Endodermal cell (in vitro differentiated cells): ENCODE results near the gene RREB1. TPM values are rescaled to one million over a fixed set of nuclear protein-coding genes. Genes with fewer than 3 reads are reported as not detected.

Experiments
- DNase-seq: peaks from one replicate; pipeline ENCODE4 v3.0.0-alpha.2; 2017
- H3K27ac ChIP-seq: 2 replicates; pipeline ENCODE4 v1.5.1; 2013; ENCODE audit warnings: mild to moderate bottlenecking, low read depth, low read length, moderate library complexity
- H3K27me3 ChIP-seq: 2 replicates; pipeline ENCODE4 v1.6.1; 2013; ENCODE audit warnings: mild to moderate bottlenecking, low read length, moderate library complexity; ENCODE audit not compliant: insufficient read depth, control insufficient read depth, poor library complexity, severe bottlenecking
- H3K36me3 ChIP-seq: 2 replicates; pipeline ENCODE4 v1.7.0; 2013; ENCODE audit warnings: mild to moderate bottlenecking, low read length, moderate library complexity; ENCODE audit not compliant: control insufficient read depth, insufficient read depth
- H3K4me1 ChIP-seq: one replicate; pipeline ENCODE4 v1.7.0; 2013; ENCODE audit warnings: low read length; ENCODE audit not compliant: control insufficient read depth, insufficient read depth
- H3K4me3 ChIP-seq: 2 replicates; pipeline ENCODE4 v1.5.1; 2013; ENCODE audit warnings: mild to moderate bottlenecking, low read length, moderate library complexity
- H3K9ac ChIP-seq: 2 replicates; pipeline ENCODE4 v1.6.1; 2013; ENCODE audit warnings: mild to moderate bottlenecking, low read length, moderate library complexity; ENCODE audit not compliant: poor library complexity, severe bottlenecking; ENCODE audit errors: extremely low read depth
- H3K9me3 ChIP-seq: 2 replicates; pipeline ENCODE4 v1.6.1; 2013; ENCODE audit warnings: mild to moderate bottlenecking, low read length, moderate library complexity; ENCODE audit not compliant: control insufficient read depth
- H3K27ac Mint-ChIP-seq: 2 replicates; pipeline ENCODE4 v1.8.0; 2020; ENCODE audit warnings: mixed read lengths
- H3K27me3 Mint-ChIP-seq: 2 replicates; pipeline ENCODE4 v1.8.0; 2021; ENCODE audit warnings: mild to moderate bottlenecking, mixed read lengths; ENCODE audit not compliant: insufficient read depth
- H3K36me3 Mint-ChIP-seq: 2 replicates; pipeline ENCODE4 v1.8.0; 2020; ENCODE audit warnings: low read depth, mixed read lengths
- H3K4me1 Mint-ChIP-seq: 2 replicates; pipeline ENCODE4 v1.8.0; 2020; ENCODE audit warnings: mixed read lengths
- H3K4me3 Mint-ChIP-seq: 2 replicates; pipeline ENCODE4 v1.8.0; 2020; ENCODE audit warnings: mild to moderate bottlenecking, moderate library complexity, mixed read lengths
- H3K9me3 Mint-ChIP-seq: 2 replicates; pipeline ENCODE4 v1.8.0; 2020; ENCODE audit warnings: mild to moderate bottlenecking, mixed read lengths
- CTCF ChIP-seq: fragments of 200-600 bp; sonication (generic); conservative IDR thresholded peaks from 2 replicates; pipeline ENCODE4 v1.5.0; 2021; ENCODE audit warnings: antibody characterized with exemption, mild to moderate bottlenecking
- WGBS, 2 experiments: methylation state at CpG; one replicate each; pipeline versions ENCODE4 v1.1.5 to v1.1.7; 2013; ENCODE audit warnings: missing lambda C conversion rate in 2 of 2, mixed read lengths in 1 of 2; ENCODE audit not compliant: insufficient coverage in 1 of 2, insufficient read length in 1 of 2; 5-methylcytosine and 5-hydroxymethylcytosine counted together
- total RNA-seq, 2 donors: library from RNA; stranded (reverse); fragmentation: NEBNext Ultra II Directional in 1 of 2; extraction: Animal tissue kit (Norgen Biotek cat#: 25700) in 1 of 2; gene quantifications; 2 replicates in 1 of 2; 3 replicates in 1 of 2; pipeline ENCODE4 v1.2.1, GENCODE V29; 2021

RREB1 gene
- total RNA-seq, 2 donors from 2014 or later, result 51.2 to 64.3 TPM

- WGBS, 2 experiments, result 90 to 95% methylated on average over 4 to 5 of the region's 5 CpGs
- Histone ChIP-seq H3K4me3 (no peak overlapping the region), H3K27me3 (no peaks in the 10 kb centered on the region), H3K27ac (no peak overlapping the region), H3K4me1 (no peaks in the 10 kb centered on the region), H3K36me3 (peaks cover 16% of the 10 kb centered on the region), H3K9ac (no peak overlapping the region), H3K9me3 (peaks cover 9% of the 10 kb centered on the region)
- TF ChIP-seq CTCF, result no peak
- H3K9me3 Mint-ChIP-seq, result peaks cover 18% of the 10 kb centered on the region
- no peak for DNase-seq
- no peak overlapping the region for H3K27ac Mint-ChIP-seq
- H3K4me1 Mint-ChIP-seq, result peaks cover 6% of the 10 kb centered on the region
- peaks cover 14% of the 10 kb centered on the region for H3K36me3 Mint-ChIP-seq
- H3K27me3 Mint-ChIP-seq, result peaks cover 14% of the 10 kb centered on the region
- no peak overlapping the region for H3K4me3 Mint-ChIP-seq
Observed at GRCh38 chr6:7255918-7256317, 148.2 kb downstream of the RREB1 start.

GRCh38 chr6:7256785-7257184 is 149.0 kb downstream of the RREB1 start:
- Histone ChIP-seq H3K4me1 (no peaks in the 10 kb centered on the region), H3K27me3 (no peaks in the 10 kb centered on the region), H3K9ac (no peak overlapping the region), H3K4me3 (no peak overlapping the region), H3K27ac (no peak overlapping the region), H3K9me3 (peaks cover 9% of the 10 kb centered on the region), H3K36me3 (peaks cover 7% of the 10 kb centered on the region)
- no peak for DNase-seq
- H3K27me3 Mint-ChIP-seq, result peaks cover 14% of the 10 kb centered on the region
- peaks cover 6% of the 10 kb centered on the region for H3K4me1 Mint-ChIP-seq
- no peak for TF ChIP-seq CTCF
- 96 to 100% methylated on average over 2 to 4 of the region's 4 CpGs for WGBS, 2 experiments
- H3K36me3 Mint-ChIP-seq, result peaks cover 5% of the 10 kb centered on the region
- peaks cover 18% of the 10 kb centered on the region for H3K9me3 Mint-ChIP-seq
- H3K27ac Mint-ChIP-seq, result no peak overlapping the region
- no peak overlapping the region for H3K4me3 Mint-ChIP-seq

GRCh38 chr6:7257521-7258230 is 149.9 kb downstream of the RREB1 start:
- 93 to 94% methylated on average over 11 to 18 of the region's 18 CpGs for WGBS, 2 experiments
- Histone ChIP-seq H3K4me1 (no peaks in the 10 kb centered on the region), H3K27ac (no peak overlapping the region), H3K36me3 (no peaks in the 10 kb centered on the region), H3K9ac (no peak overlapping the region), H3K4me3 (no peak overlapping the region), H3K9me3 (peaks cover 9% of the 10 kb centered on the region), H3K27me3 (no peaks in the 10 kb centered on the region)
- Mint-ChIP-seq H3K4me3 (no peak overlapping the region), H3K27ac (no peak overlapping the region), H3K4me1 (peaks cover 6% of the 10 kb centered on the region), H3K9me3 (peaks cover 18% of the 10 kb centered on the region), H3K36me3 (no peaks in the 10 kb centered on the region), H3K27me3 (peaks cover 14% of the 10 kb centered on the region)
- TF ChIP-seq CTCF, result no peak
- DNase-seq, result no peak
